OCI-LY7 (cell line): Measurements from ENCODE around the gene PSD4.

Experiments
- CTCF ChIP-seq: fragments of 200-600 bp; sonication (generic); conservative IDR thresholded peaks from 2 replicates; pipeline ENCODE4 v1.5.1; 2014; ENCODE audit warnings: mild to moderate bottlenecking, antibody characterized with exemption, low read length, moderate library complexity, mixed read lengths
- EZH2phosphoT487 ChIP-seq: fragments of 200-600 bp; sonication (generic); IDR thresholded peaks from 2 replicates; pipeline ENCODE4 v1.6.1; 2018; ENCODE audit warnings: low read depth, borderline replicate concordance, mild to moderate bottlenecking, mixed run types, antibody characterized with exemption, low read length, moderate library complexity, mixed read lengths

DNA sequence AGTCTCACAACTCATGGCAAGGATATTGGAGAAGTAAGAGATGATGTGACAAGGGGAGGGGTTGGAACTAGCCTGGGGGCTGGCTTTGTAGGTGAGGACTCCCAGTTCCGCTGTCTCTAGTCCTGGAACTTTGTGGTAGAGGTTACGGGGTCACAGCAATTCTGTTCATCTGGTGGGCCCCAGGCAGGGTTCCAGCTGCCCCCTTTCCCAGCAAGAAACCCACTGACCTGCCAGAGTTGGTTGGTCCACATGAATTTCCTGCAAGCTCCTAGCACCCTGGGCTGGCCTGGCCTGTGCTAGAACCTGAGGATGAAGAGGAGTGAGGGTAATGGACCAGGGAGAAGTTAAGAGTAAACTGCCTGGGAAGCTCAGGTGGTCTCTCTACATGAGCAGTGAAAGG is 41.3 kb downstream of the PSD4 start:
- TF ChIP-seq CTCF: no peak
- TF ChIP-seq EZH2phosphoT487: no peak
